Right lobe of liver (tissue), 4 donors: Measurements from ENCODE around the gene PKIG.

Experiments used
- POLR2A ChIP-seq: fragments of 450-650 bp; IDR thresholded peaks from one replicate; pipeline ENCODE4 v1.6.1; 2017; ENCODE audit warnings: antibody characterized with exemption, mild to moderate bottlenecking
- TF ChIP-seq, protein P1 (sequence below), 4 donors: fragments of 200-600 bp in 3 of 4; fragments of 450-650 bp in 1 of 4; IDR thresholded peaks; one replicate each; pipeline versions ENCODE4 v1.5.1 to v1.8.0; 2016 to 2022; ENCODE audit warnings: antibody characterized with exemption in 4 of 4, mild to moderate bottlenecking in 2 of 4
- donor health status: DM: no; HTN: no; CAD: no.
- donor health status: DM: no; HTN: no; CAD: no.
- donor health status: DM: no; HTN: yes; CAD: no.

DNA sequence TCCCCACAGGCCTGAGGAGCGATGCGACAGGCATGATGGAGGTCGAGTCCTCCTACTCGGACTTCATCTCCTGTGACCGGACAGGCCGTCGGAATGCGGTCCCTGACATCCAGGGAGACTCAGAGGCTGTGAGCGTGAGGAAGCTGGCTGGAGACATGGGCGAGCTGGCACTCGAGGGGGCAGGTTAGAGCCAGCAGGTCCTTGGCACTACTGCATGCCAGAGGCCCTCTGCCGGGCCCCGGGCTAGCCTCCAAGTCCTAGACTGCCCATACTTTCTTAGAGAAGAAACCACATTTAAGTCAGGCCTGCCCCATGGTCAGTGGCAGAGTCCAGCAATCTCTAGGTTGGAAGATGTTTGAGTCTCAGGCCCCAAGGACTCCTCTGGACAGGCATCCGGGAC, 32.1 kb downstream of the PKIG start:
- TF ChIP-seq, protein P1, sequence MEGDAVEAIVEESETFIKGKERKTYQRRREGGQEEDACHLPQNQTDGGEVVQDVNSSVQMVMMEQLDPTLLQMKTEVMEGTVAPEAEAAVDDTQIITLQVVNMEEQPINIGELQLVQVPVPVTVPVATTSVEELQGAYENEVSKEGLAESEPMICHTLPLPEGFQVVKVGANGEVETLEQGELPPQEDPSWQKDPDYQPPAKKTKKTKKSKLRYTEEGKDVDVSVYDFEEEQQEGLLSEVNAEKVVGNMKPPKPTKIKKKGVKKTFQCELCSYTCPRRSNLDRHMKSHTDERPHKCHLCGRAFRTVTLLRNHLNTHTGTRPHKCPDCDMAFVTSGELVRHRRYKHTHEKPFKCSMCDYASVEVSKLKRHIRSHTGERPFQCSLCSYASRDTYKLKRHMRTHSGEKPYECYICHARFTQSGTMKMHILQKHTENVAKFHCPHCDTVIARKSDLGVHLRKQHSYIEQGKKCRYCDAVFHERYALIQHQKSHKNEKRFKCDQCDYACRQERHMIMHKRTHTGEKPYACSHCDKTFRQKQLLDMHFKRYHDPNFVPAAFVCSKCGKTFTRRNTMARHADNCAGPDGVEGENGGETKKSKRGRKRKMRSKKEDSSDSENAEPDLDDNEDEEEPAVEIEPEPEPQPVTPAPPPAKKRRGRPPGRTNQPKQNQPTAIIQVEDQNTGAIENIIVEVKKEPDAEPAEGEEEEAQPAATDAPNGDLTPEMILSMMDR (IDR thresholded peaks at IDR 0.05), result no peak
- TF ChIP-seq POLR2A, result no peak
